Neural cell (in vitro differentiated cells): ENCODE results near the gene MEGF9. TPM values are rescaled to one million over a fixed set of nuclear protein-coding genes. Genes with fewer than 3 reads are reported as not detected.

Experiments used
- H2AFZ ChIP-seq: fragments of 200-600, 300-800 bp; sonication (generic), shearing (Covaris generic); 2 replicates; pipeline ENCODE4 v1.6.0; 2014; ENCODE audit warnings: low read depth, mild to moderate bottlenecking, antibody characterized with exemption, low read length, moderate library complexity
- H3F3A ChIP-seq: fragments of 200-600 bp; shearing (Covaris generic); 2 replicates; pipeline ENCODE4 v1.6.1; 2016; ENCODE audit warnings: mild to moderate bottlenecking, moderate library complexity, mixed read lengths, antibody characterized with exemption, low read length; ENCODE audit not compliant: insufficient read depth, poor library complexity, severe bottlenecking
- H3K27ac ChIP-seq: fragments of 200-600, 300-800 bp; sonication (generic), shearing (Covaris generic); 2 replicates; pipeline ENCODE4 v1.5.1; 2014; ENCODE audit warnings: mild to moderate bottlenecking, low read length, moderate library complexity
- H3K27me3 ChIP-seq: fragments of 300-800, 200-600 bp; sonication (generic), shearing (Covaris generic); 2 replicates; pipeline ENCODE4 v1.6.0; 2014; ENCODE audit warnings: mild to moderate bottlenecking, low read depth, low read length, moderate library complexity; ENCODE audit not compliant: insufficient read depth
- H3K36me3 ChIP-seq: fragments of 300-800, 200-600 bp; sonication (generic), shearing (Covaris generic); 2 replicates; pipeline ENCODE4 v1.5.1; 2014; ENCODE audit warnings: mild to moderate bottlenecking, antibody characterized with exemption, low read length, moderate library complexity; ENCODE audit not compliant: insufficient read depth
- H3K4me2 ChIP-seq: fragments of 300-800, 200-600 bp; sonication (generic), shearing (Covaris generic); 2 replicates; pipeline ENCODE4 v1.6.0; 2014; ENCODE audit warnings: mild to moderate bottlenecking, low read length
- H3K4me3 ChIP-seq: fragments of 300-800, 200-600 bp; sonication (generic), shearing (Covaris generic); 2 replicates; pipeline ENCODE4 v1.5.1; 2014; ENCODE audit warnings: mild to moderate bottlenecking, low read length, moderate library complexity
- H3K79me2 ChIP-seq: fragments of 200-600 bp; shearing (Covaris generic); replicated peaks from 2 replicates; pipeline ENCODE4 v1.6.0; 2014; ENCODE audit warnings: mild to moderate bottlenecking, low read length, moderate library complexity; ENCODE audit not compliant: insufficient read depth
- H3K9ac ChIP-seq: fragments of 300-800, 200-600 bp; sonication (generic), shearing (Covaris generic); 2 replicates; pipeline ENCODE4 v1.6.1; 2016; ENCODE audit warnings: mild to moderate bottlenecking, low read length, mixed read lengths
- H3K9me2 ChIP-seq: fragments of 200-600 bp; shearing (Covaris generic); 2 replicates; pipeline ENCODE4 v1.6.1; 2016; ENCODE audit warnings: mild to moderate bottlenecking, low read length, mixed read lengths; ENCODE audit not compliant: insufficient read depth
- H3K9me3 ChIP-seq: fragments of 200-600, 300-800 bp; sonication (generic), shearing (Covaris generic); 2 replicates; pipeline ENCODE4 v1.6.1; 2016; ENCODE audit warnings: mild to moderate bottlenecking, mixed run types, low read length, moderate library complexity, mixed read lengths
- H4K20me1 ChIP-seq: fragments of 200-600 bp; shearing (Covaris generic); 2 replicates; pipeline ENCODE4 v1.6.1; 2016; ENCODE audit warnings: mild to moderate bottlenecking, mixed run types; ENCODE audit not compliant: insufficient read depth
- EP300 ChIP-seq: fragments of 450-650 bp; conservative IDR thresholded peaks from 2 replicates; pipeline ENCODE4 v1.6.1; 2014; ENCODE audit warnings: antibody characterized with exemption, mild to moderate bottlenecking, moderate library complexity; ENCODE audit not compliant: poor library complexity, severe bottlenecking
- EZH2 ChIP-seq: fragments of 200-600, 300-800 bp; shearing (Covaris generic), sonication (generic); IDR thresholded peaks from 2 replicates; pipeline ENCODE4 v1.6.1; 2014; ENCODE audit warnings: antibody characterized with exemption, low read length, borderline replicate concordance, mild to moderate bottlenecking; ENCODE audit not compliant: insufficient read depth, poor library complexity, severe bottlenecking
- MXI1 ChIP-seq: fragments of 450-650 bp; conservative IDR thresholded peaks from 2 replicates; pipeline ENCODE4 v1.6.1; 2014; ENCODE audit warnings: antibody characterized with exemption, mild to moderate bottlenecking; ENCODE audit not compliant: poor library complexity, severe bottlenecking
- POLR2AphosphoS5 ChIP-seq: IDR thresholded peaks from 2 replicates; pipeline ENCODE4 v1.6.1; 2012
- RAD21 ChIP-seq: fragments of 450-650 bp; conservative IDR thresholded peaks from 2 replicates; pipeline ENCODE4 v1.6.1; 2014; ENCODE audit warnings: antibody characterized with exemption, mild to moderate bottlenecking, moderate library complexity
- SMC3 ChIP-seq: fragments of 450-650 bp; conservative IDR thresholded peaks from 2 replicates; pipeline ENCODE4 v1.6.1; 2014; ENCODE audit warnings: antibody characterized with exemption, mild to moderate bottlenecking, moderate library complexity; ENCODE audit not compliant: poor library complexity
- TAF1 ChIP-seq: IDR thresholded peaks from 2 replicates; pipeline ENCODE4 v1.6.1; 2012; ENCODE audit warnings: low read depth
- polyA plus RNA-seq: library from polyadenylated mRNA; depleted of rRNA; stranded (reverse); fragments of >200 nt; gene quantifications from 2 replicates; pipeline ENCODE4 v1.2.3, GENCODE V29; 2014
- TF ChIP-seq, protein P1 (sequence below): IDR thresholded peaks from 2 replicates; pipeline ENCODE4 v1.6.1; 2012; ENCODE audit warnings: borderline replicate concordance
- TF ChIP-seq, protein P2 (sequence below): fragments of 450-650 bp; IDR thresholded peaks from 2 replicates; pipeline ENCODE4 v1.5.1; 2014; ENCODE audit warnings: antibody characterized with exemption, mild to moderate bottlenecking, moderate library complexity; ENCODE audit not compliant: poor library complexity, severe bottlenecking

MEGF9 gene
- polyA plus RNA-seq, 1 donor from 2014 or later = 35.0 TPM

DNA sequence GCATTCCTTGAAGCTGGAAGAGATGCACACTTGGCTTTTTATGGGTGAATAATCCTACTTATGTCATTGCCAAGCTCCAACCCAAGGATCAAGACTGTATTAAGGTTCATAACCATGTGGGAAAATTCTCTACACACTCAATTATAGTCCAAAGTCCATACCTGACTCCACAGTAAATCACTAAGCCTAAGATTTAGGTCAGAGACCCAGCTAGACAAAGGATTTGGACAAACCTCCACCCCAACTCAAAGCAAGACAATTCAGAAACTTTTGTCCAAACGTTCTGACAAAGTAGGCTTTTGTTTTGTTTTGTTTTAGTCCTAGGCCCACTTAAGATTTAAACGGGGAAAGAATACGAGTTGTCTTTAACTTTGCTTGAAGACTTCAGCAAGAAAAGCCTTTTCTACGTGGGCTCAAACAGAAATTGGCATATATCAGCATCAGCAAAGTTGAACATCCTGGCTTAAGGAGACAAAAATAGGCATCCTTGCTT is 1.7 kb downstream of the MEGF9 start:
- TF ChIP-seq EZH2 (no peak), SMC3 (no peak), TAF1 (no peak), POLR2AphosphoS5 (no peak), MXI1 (no peak), EP300 (no peak), RAD21 (no peak)
- TF ChIP-seq, protein P1, sequence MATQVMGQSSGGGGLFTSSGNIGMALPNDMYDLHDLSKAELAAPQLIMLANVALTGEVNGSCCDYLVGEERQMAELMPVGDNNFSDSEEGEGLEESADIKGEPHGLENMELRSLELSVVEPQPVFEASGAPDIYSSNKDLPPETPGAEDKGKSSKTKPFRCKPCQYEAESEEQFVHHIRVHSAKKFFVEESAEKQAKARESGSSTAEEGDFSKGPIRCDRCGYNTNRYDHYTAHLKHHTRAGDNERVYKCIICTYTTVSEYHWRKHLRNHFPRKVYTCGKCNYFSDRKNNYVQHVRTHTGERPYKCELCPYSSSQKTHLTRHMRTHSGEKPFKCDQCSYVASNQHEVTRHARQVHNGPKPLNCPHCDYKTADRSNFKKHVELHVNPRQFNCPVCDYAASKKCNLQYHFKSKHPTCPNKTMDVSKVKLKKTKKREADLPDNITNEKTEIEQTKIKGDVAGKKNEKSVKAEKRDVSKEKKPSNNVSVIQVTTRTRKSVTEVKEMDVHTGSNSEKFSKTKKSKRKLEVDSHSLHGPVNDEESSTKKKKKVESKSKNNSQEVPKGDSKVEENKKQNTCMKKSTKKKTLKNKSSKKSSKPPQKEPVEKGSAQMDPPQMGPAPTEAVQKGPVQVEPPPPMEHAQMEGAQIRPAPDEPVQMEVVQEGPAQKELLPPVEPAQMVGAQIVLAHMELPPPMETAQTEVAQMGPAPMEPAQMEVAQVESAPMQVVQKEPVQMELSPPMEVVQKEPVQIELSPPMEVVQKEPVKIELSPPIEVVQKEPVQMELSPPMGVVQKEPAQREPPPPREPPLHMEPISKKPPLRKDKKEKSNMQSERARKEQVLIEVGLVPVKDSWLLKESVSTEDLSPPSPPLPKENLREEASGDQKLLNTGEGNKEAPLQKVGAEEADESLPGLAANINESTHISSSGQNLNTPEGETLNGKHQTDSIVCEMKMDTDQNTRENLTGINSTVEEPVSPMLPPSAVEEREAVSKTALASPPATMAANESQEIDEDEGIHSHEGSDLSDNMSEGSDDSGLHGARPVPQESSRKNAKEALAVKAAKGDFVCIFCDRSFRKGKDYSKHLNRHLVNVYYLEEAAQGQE = no peak
- TF ChIP-seq, protein P2, sequence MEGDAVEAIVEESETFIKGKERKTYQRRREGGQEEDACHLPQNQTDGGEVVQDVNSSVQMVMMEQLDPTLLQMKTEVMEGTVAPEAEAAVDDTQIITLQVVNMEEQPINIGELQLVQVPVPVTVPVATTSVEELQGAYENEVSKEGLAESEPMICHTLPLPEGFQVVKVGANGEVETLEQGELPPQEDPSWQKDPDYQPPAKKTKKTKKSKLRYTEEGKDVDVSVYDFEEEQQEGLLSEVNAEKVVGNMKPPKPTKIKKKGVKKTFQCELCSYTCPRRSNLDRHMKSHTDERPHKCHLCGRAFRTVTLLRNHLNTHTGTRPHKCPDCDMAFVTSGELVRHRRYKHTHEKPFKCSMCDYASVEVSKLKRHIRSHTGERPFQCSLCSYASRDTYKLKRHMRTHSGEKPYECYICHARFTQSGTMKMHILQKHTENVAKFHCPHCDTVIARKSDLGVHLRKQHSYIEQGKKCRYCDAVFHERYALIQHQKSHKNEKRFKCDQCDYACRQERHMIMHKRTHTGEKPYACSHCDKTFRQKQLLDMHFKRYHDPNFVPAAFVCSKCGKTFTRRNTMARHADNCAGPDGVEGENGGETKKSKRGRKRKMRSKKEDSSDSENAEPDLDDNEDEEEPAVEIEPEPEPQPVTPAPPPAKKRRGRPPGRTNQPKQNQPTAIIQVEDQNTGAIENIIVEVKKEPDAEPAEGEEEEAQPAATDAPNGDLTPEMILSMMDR = no peak
- H3K4me2 ChIP-seq = peak overlapping the region; percentile 92

DNA sequence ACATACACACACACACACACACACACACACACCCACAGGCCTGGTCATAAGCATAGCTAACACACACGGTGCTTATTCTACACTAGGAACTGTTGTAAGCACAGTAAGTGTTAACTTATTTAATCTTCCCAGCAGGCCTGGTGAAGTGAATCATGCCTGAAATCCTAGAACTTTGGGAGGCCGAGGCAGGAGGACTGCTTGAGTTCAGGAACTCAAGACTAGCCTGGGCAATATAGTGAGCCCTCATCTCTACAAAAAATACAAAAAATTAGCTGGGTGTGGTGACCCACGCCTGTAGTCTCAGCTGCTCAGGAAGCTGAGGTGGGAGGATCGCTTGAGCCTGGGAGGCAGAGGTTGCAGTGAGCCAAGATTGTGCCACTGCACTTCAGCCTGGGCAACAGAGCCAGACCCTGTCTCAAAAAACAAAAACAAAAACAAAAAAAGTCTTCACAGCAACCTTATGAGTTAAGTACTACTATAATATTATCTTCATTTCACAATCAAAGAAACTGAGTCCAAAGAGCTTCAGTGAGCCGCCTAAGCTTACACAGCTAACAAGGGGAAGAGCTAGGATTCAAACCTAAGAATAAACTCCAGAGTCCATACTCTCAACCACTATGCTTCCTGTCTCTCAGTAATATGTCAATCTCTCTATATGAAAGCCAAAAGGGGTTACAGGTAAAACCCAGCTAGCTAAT is 2.3 kb downstream of the MEGF9 start:
- Histone ChIP-seq H3K36me3 (no peaks in the 10 kb centered on the region), H3K9ac (peak overlapping the region; percentile 95), H3K4me2 (peak overlapping the region; percentile 92), H3K27me3 (no peaks in the 10 kb centered on the region), H4K20me1 (peaks cover 20% of the 10 kb centered on the region), H3K27ac (no peak overlapping the region), H3K4me3 (peak overlapping the region; percentile 92), H2AFZ (no peak overlapping the region), H3F3A (no peaks in the 10 kb centered on the region), H3K9me2 (no peaks in the 10 kb centered on the region), H3K9me3 (no peaks in the 10 kb centered on the region), H3K79me2 (peaks cover 68% of the 10 kb centered on the region)
- no peak for TF ChIP-seq MXI1
- no peak for TF ChIP-seq EP300
- TF ChIP-seq, protein P1 = no peak
- TF ChIP-seq POLR2AphosphoS5 = no peak
- TF ChIP-seq RAD21 = no peak
- no peak for TF ChIP-seq TAF1
- no peak for TF ChIP-seq SMC3
- TF ChIP-seq, protein P2 = no peak
- TF ChIP-seq EZH2 = no peak

More for the DNA sequence above, 1.7 kb downstream of the MEGF9 start:
- Histone ChIP-seq H3K4me3 (peak overlapping the region; percentile 92), H4K20me1 (peaks cover 20% of the 10 kb centered on the region), H3K9me2 (no peaks in the 10 kb centered on the region), H3K9me3 (no peaks in the 10 kb centered on the region), H3K36me3 (no peaks in the 10 kb centered on the region), H3K9ac (peak overlapping the region; percentile 95), H3F3A (no peaks in the 10 kb centered on the region), H2AFZ (no peak overlapping the region), H3K79me2 (peaks cover 62% of the 10 kb centered on the region), H3K27me3 (no peaks in the 10 kb centered on the region), H3K27ac (no peak overlapping the region)
